ENCODE results near the gene TBC1D22A. TPM values are rescaled to one million over a fixed set of nuclear protein-coding genes. Genes with fewer than 3 reads are reported as not detected.

Gene TBC1D22A
- total and polyA plus RNA-seq, 2 donors (not counting 3 experiments of a cell fraction or from before 2014, with no cell fraction given), result 26.1 to 32.4 TPM

GRCh38 chr22:46752988-46753310 is 9.5 kb upstream of the TBC1D22A start:
- Histone ChIP-seq H3K4me2 (ENCODE audit: insufficient read depth, low read length) (no peak overlapping the region), H3K9me1 (replicated peaks; ENCODE audit: control insufficient read depth, extremely low read depth, insufficient read depth, low read length) (no peaks in the 10 kb centered on the region), H4K20me1 (replicated peaks; ENCODE audit: control insufficient read depth, extremely low read depth, insufficient read depth, low read length) (no peaks in the 10 kb centered on the region), H3K27ac (ENCODE audit: insufficient read depth, low read depth, low read length) (peak overlapping the region; percentile 95), H2AFZ (ENCODE audit: low read depth, low read length) (no peak overlapping the region), H3K4me3 (replicated peaks in 1 of 3; ENCODE audit: insufficient read depth in 1 of 3, low read depth in 1 of 3, low read length in 3 of 3) (no peak overlapping the region), H3K36me3 (ENCODE audit: control insufficient read depth in 2 of 2, extremely low read depth in 1 of 2, insufficient read depth in 2 of 2, low read length in 2 of 2) (no peaks in the 10 kb centered on the region), H3K27me3 (ENCODE audit: control insufficient read depth in 2 of 2, insufficient read depth in 2 of 2, low read length in 2 of 2) (no peaks in the 10 kb centered on the region), H3K9me3 (replicated peaks; ENCODE audit: control insufficient read depth, insufficient read depth, low read length) (no peaks in the 10 kb centered on the region), H3K4me1 (ENCODE audit: control insufficient read depth, extremely low read depth, insufficient read depth, low read length) (peaks cover 51% of the 10 kb centered on the region), H3K9ac (replicated peaks; ENCODE audit: extremely low read depth, insufficient read depth, low read length) (peak overlapping the region; percentile 87), H3K79me2 (ENCODE audit: control insufficient read depth, insufficient read depth, low read length) (no peaks in the 10 kb centered on the region)
- TF ChIP-seq GATA2 (IDR thresholded peaks at IDR 0.05; ENCODE audit: insufficient read depth, insufficient read length, low read depth, low read length), result no peak
- no peak for TF ChIP-seq MYC (IDR thresholded peaks at IDR 0.05; ENCODE audit: low read depth, low read length)
- no peak for TF ChIP-seq CTCF (IDR thresholded peaks at IDR 0.05; ENCODE audit: extremely low read depth in 1 of 2, insufficient read depth in 1 of 2, low read depth in 1 of 2, low read length in 2 of 2)
- TF ChIP-seq POLR2AphosphoS5 (IDR thresholded peaks at IDR 0.05; ENCODE audit: insufficient read depth, low read depth, low read length), result no peak
- no peak for TF ChIP-seq FOS (IDR thresholded peaks at IDR 0.05; ENCODE audit: borderline replicate concordance, insufficient read depth, low read length)
- no peak for TF ChIP-seq MAX (IDR thresholded peaks at IDR 0.05; ENCODE audit: insufficient read depth, insufficient read length)
- no peak for TF ChIP-seq JUN (IDR thresholded peaks at IDR 0.05; ENCODE audit: borderline replicate concordance, insufficient read depth, insufficient read length, low read depth)
- TF ChIP-seq POLR2A (IDR thresholded peaks at IDR 0.05; ENCODE audit: low read depth, low read length), result no peak
- TF ChIP-seq EZH2 (IDR thresholded peaks at IDR 0.05; ENCODE audit: borderline replicate concordance, low read depth, low read length, severe bottlenecking), result no peak
- ChIA-PET CTCF (interaction anchor here (1.5 kb wide), 1 partner anchor 15 kb away, joined by 3 read pairs; the partner anchor contains the start of gene CERK), POLR2A (no interaction called here)
- intact Hi-C loops (cut with micrococcal nuclease), result no loop called here
- dilution Hi-C loops (cut with MboI; ENCODE audit: extremely low pct_ligation_motif_present, low sequenced_read_pairs), result no loop called here
- no peak for FAIRE-seq
- BruUV-seq (replicated peaks), result no TSS peak
- DNase-seq (ENCODE audit: low read depth, low spot score), result no peak
